ENCODE data around the gene APBB3. TPM values are rescaled to one million over a fixed set of nuclear protein-coding genes. Genes with fewer than 3 reads are reported as not detected.
A peak's percentile ranks its signal among the peaks of the same experiment; 100 is the strongest.

The APBB3 gene
- polyA plus RNA-seq, 3 donors, result 4.9 to 211 (median 7.4) TPM

- peaks cover 0 to 2% (median 0%) of the 10 kb centered on the region in 7 donors for H3K9me3 Mint-ChIP-seq
- peaks cover 57% of the 10 kb centered on the region for H3K79me2 ChIP-seq (ENCODE audit: insufficient read depth, low read length)
- WGBS (ENCODE audit: insufficient coverage), result 20% methylated on average over 2 of the region's 6 CpGs
Measured at GRCh38 chr5:140556438-140556837, 8.0 kb downstream of the APBB3 start.

GRCh38 chr5:140555747-140556312 lies 8.6 kb downstream of the APBB3 start:
- H2AFZ ChIP-seq (ENCODE audit: insufficient read depth, low read depth, low read length, poor library complexity, severe bottlenecking), result no peak overlapping the region
- H4K20me1 ChIP-seq (ENCODE audit: insufficient read depth, low read length), result peaks cover 52% of the 10 kb centered on the region
- H3K27ac ChIP-seq (ENCODE audit: low read depth in 1 of 2, low read length in 2 of 2), result peak overlapping the region in 1 of 2 donors; percentile 94
- peaks cover 45 to 59% of the 10 kb centered on the region in 2 donors for H3K4me1 ChIP-seq (ENCODE audit: control insufficient read depth in 1 of 2, insufficient read depth in 2 of 2, low read length in 2 of 2)
- intact Hi-C loops (cut with micrococcal nuclease), result loop anchor here in 1 of 2 donors (5.0 kb wide), 1 partner anchor 46 kb away; no protein-coding TSS in a partner anchor
- peaks cover 64% of the 10 kb centered on the region for H3K79me2 ChIP-seq (ENCODE audit: insufficient read depth, low read length)
- Mint-ChIP-seq H3K4me1 (peaks cover 55% of the 10 kb centered on the region), H3K36me3 (peaks cover 59 to 65% of the 10 kb centered on the region in 2 donors), H3K27me3 (ENCODE audit: low read depth in 3 of 3) (peaks cover 0 to 3% (median 0%) of the 10 kb centered on the region in 3 donors), H3K27ac (peak overlapping the region; percentile 89 to 99 (median 98)), H3K4me3 (peak overlapping the region; percentile 86 to 96), H3K9me3 (peaks cover 0 to 2% (median 0%) of the 10 kb centered on the region in 7 donors)
- WGBS (ENCODE audit: insufficient coverage), result no CpG with 5 or more reads among the region's 1 CpG
- H3K4me3 ChIP-seq (replicated peaks in 1 of 3; ENCODE audit: low read depth in 2 of 3, low read length in 3 of 3), result peak overlapping the region; percentile 82 to 88 (median 87)
- H3K9me3 ChIP-seq (replicated peaks in 1 of 2; ENCODE audit: control insufficient read depth in 1 of 2, insufficient read depth in 1 of 2, low read length in 2 of 2), result no peaks in the 10 kb centered on the region
- H3K4me2 ChIP-seq (replicated peaks; ENCODE audit: extremely low read depth, low read length, poor library complexity, severe bottlenecking), result peak overlapping the region; percentile 82
- no peak for TF ChIP-seq CTCF (IDR thresholded peaks at IDR 0.05)
- no peaks in the 10 kb centered on the region for H3K27me3 ChIP-seq (ENCODE audit: control insufficient read depth in 2 of 2, insufficient read depth in 2 of 2, low read length in 2 of 2)
- peak overlapping the region; percentile 92 for H3K9ac ChIP-seq (ENCODE audit: insufficient read depth, low read length, poor library complexity, severe bottlenecking)
- peak in 1 of 3 donors; percentile 25 for DNase-seq
- peaks cover 22 to 33% of the 10 kb centered on the region in 2 donors for H3K36me3 ChIP-seq (replicated peaks in 1 of 2; ENCODE audit: control insufficient read depth in 1 of 2, insufficient read depth in 2 of 2, low read length in 2 of 2)

More at GRCh38 chr5:140556438-140556837, 8.0 kb downstream of the APBB3 start:
- peaks cover 54% of the 10 kb centered on the region for H3K4me1 Mint-ChIP-seq
- Histone ChIP-seq H4K20me1 (ENCODE audit: insufficient read depth, low read length) (peaks cover 49% of the 10 kb centered on the region), H3K4me3 (replicated peaks in 1 of 3; ENCODE audit: low read depth in 2 of 3, low read length in 3 of 3) (peak overlapping the region; percentile 82 to 88 (median 87)), H3K4me1 (ENCODE audit: control insufficient read depth in 1 of 2, insufficient read depth in 2 of 2, low read length in 2 of 2) (peaks cover 45 to 59% of the 10 kb centered on the region in 2 donors), H3K9ac (ENCODE audit: insufficient read depth, low read length, poor library complexity, severe bottlenecking) (peak overlapping the region; percentile 92), H3K36me3 (replicated peaks in 1 of 2; ENCODE audit: control insufficient read depth in 1 of 2, insufficient read depth in 2 of 2, low read length in 2 of 2) (peaks cover 18 to 33% of the 10 kb centered on the region in 2 donors), H3K27ac (ENCODE audit: low read depth in 1 of 2, low read length in 2 of 2) (peak overlapping the region; percentile 88 to 94), H3K27me3 (ENCODE audit: control insufficient read depth in 2 of 2, insufficient read depth in 2 of 2, low read length in 2 of 2) (no peaks in the 10 kb centered on the region), H2AFZ (ENCODE audit: insufficient read depth, low read depth, low read length, poor library complexity, severe bottlenecking) (no peak overlapping the region), H3K4me2 (replicated peaks; ENCODE audit: extremely low read depth, low read length, poor library complexity, severe bottlenecking) (peak overlapping the region; percentile 82), H3K9me3 (replicated peaks in 1 of 2; ENCODE audit: control insufficient read depth in 1 of 2, insufficient read depth in 1 of 2, low read length in 2 of 2) (no peaks in the 10 kb centered on the region)
- intact Hi-C loops (cut with micrococcal nuclease), result loop anchor here in 1 of 2 donors (5.0 kb wide), 1 partner anchor 46 kb away; no protein-coding TSS in a partner anchor
- peak overlapping the region; percentile 86 to 96 for H3K4me3 Mint-ChIP-seq
- H3K27ac Mint-ChIP-seq, result peak overlapping the region; percentile 89 to 99 (median 98)
- peaks cover 0 to 3% (median 0%) of the 10 kb centered on the region in 3 donors for H3K27me3 Mint-ChIP-seq (ENCODE audit: low read depth in 3 of 3)
- no peak for TF ChIP-seq CTCF (IDR thresholded peaks at IDR 0.05)
- peak in 2 of 3 donors; percentile 67 to 77 for DNase-seq
- peaks cover 58 to 65% of the 10 kb centered on the region in 2 donors for H3K36me3 Mint-ChIP-seq
